EL (cell line): ENCODE measurements around the gene SLCO3A1.

Experiments used
- DNase-seq: peaks from one replicate; pipeline ENCODE4 v3.0.0-alpha.2; 2016

The SLCO3A1 gene

GRCh38 chr15:92143765-92144164, 290.3 kb downstream of the SLCO3A1 start:
- no peak for DNase-seq

- DNase-seq, result no peak
Observed at GRCh38 chr15:92146511-92147150, 293.1 kb downstream of the SLCO3A1 start.

- no peak for DNase-seq
Observed at GRCh38 chr15:92149029-92149428, 295.5 kb downstream of the SLCO3A1 start.

GRCh38 chr15:92149465-92149864, 296.0 kb downstream of the SLCO3A1 start:
- DNase-seq, result no peak

- DNase-seq, result no peak
Observed at GRCh38 chr15:92151168-92151567, 297.7 kb downstream of the SLCO3A1 start.

- no peak for DNase-seq
Observed at GRCh38 chr15:92151741-92152140, 298.2 kb downstream of the SLCO3A1 start.

GRCh38 chr15:92152983-92153382, 299.5 kb downstream of the SLCO3A1 start:
- no peak for DNase-seq

GRCh38 chr15:92153620-92154019, 300.1 kb downstream of the SLCO3A1 start:
- DNase-seq, result no peak

- DNase-seq, result no peak
Observed at GRCh38 chr15:92155934-92156333, 302.4 kb downstream of the SLCO3A1 start.

GRCh38 chr15:92157666-92158298, 304.3 kb downstream of the SLCO3A1 start:
- DNase-seq, result no peak

- no peak for DNase-seq
Observed at GRCh38 chr15:92158426-92158825, 304.9 kb downstream of the SLCO3A1 start.

GRCh38 chr15:92159481-92159880, 306.0 kb downstream of the SLCO3A1 start:
- no peak for DNase-seq

- no peak for DNase-seq
Observed at GRCh38 chr15:92159906-92160841, 306.7 kb downstream of the SLCO3A1 start.

GRCh38 chr15:92161039-92161670, 307.6 kb downstream of the SLCO3A1 start:
- DNase-seq, result no peak

- no peak for DNase-seq
Observed at GRCh38 chr15:92162657-92163056, 309.1 kb downstream of the SLCO3A1 start.

- peak; percentile 10 for DNase-seq
Observed at GRCh38 chr15:92163641-92164040, 310.1 kb downstream of the SLCO3A1 start.

GRCh38 chr15:92164327-92165000, 311.0 kb downstream of the SLCO3A1 start:
- DNase-seq, result peak; percentile 58

- DNase-seq, result no peak
Observed at GRCh38 chr15:92165001-92165346, 311.5 kb downstream of the SLCO3A1 start.

- DNase-seq, result no peak
Observed at GRCh38 chr15:92166029-92166428, 312.5 kb downstream of the SLCO3A1 start.

GRCh38 chr15:92166751-92167405, 313.4 kb downstream of the SLCO3A1 start:
- no peak for DNase-seq

- no peak for DNase-seq
Observed at GRCh38 chr15:92167451-92167850, 313.9 kb downstream of the SLCO3A1 start.

GRCh38 chr15:92168066-92168683, 314.7 kb downstream of the SLCO3A1 start:
- no peak for DNase-seq
